ENCODE measurements around the gene SLC2A9. TPM values are rescaled to one million over a fixed set of nuclear protein-coding genes. Genes with fewer than 3 reads are reported as not detected.

Gene SLC2A9
- total RNA-seq, 1 donor from 2014 or later, result 0.72 TPM

- H3K4me3 Mint-ChIP-seq (ENCODE audit: unreplicated experiment), result no peak overlapping the region
- H3K27me3 Mint-ChIP-seq (ENCODE audit: low read depth), result no peaks in the 10 kb centered on the region
- H3K4me1 Mint-ChIP-seq (ENCODE audit: low read depth), result peaks cover 32% of the 10 kb centered on the region
- TF ChIP-seq, protein P1, sequence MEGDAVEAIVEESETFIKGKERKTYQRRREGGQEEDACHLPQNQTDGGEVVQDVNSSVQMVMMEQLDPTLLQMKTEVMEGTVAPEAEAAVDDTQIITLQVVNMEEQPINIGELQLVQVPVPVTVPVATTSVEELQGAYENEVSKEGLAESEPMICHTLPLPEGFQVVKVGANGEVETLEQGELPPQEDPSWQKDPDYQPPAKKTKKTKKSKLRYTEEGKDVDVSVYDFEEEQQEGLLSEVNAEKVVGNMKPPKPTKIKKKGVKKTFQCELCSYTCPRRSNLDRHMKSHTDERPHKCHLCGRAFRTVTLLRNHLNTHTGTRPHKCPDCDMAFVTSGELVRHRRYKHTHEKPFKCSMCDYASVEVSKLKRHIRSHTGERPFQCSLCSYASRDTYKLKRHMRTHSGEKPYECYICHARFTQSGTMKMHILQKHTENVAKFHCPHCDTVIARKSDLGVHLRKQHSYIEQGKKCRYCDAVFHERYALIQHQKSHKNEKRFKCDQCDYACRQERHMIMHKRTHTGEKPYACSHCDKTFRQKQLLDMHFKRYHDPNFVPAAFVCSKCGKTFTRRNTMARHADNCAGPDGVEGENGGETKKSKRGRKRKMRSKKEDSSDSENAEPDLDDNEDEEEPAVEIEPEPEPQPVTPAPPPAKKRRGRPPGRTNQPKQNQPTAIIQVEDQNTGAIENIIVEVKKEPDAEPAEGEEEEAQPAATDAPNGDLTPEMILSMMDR (IDR thresholded peaks at IDR 0.05), result no peak
- H3K27ac Mint-ChIP-seq (ENCODE audit: unreplicated experiment), result no peak overlapping the region
- H3K9me3 Mint-ChIP-seq (ENCODE audit: low read depth), result no peaks in the 10 kb centered on the region
- H3K36me3 Mint-ChIP-seq (ENCODE audit: low read depth), result no peaks in the 10 kb centered on the region
- no peak for DNase-seq (ENCODE audit: low spot score)
These were observed 12.8 kb upstream of the SLC2A9 start for GRCh38 chr4:10034136-10034535.

DNA sequence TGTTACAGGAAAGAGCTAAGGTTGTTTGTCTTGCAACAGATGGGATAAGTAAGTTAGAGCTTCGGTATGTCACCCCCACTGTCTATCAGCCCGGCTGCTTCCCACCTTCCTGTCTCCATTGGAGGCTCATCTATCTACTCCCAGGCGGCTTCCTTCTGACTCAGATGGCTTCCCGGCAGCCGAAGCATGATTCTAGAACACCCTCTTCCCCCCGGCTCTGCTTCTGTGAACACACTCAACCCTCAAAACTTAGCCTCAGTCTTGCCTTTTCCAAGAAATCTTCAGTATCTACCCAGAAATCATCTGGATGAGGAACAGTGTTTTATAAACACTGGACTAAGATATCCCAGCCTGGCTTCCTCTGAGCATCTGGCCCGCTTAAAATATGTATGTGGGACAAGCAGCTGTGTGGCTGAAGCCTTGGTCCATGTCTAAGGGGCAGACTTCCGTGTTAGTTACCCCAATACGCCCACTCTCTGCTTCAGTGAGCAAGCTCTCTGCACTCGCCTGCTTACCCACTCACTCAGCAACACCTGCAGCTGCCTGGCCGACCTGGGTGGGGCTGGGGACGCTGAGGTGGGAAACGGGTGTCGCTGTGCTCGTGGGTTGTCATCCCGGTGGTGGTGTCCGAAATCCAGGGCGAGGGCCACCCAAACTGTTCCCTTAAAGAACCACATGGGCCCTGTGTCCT, 12.0 kb upstream of the SLC2A9 start:
- TF ChIP-seq, protein P1 (IDR thresholded peaks at IDR 0.05), result no peak
- Mint-ChIP-seq H3K4me1 (ENCODE audit: low read depth) (peaks cover 32% of the 10 kb centered on the region), H3K36me3 (ENCODE audit: low read depth) (no peaks in the 10 kb centered on the region), H3K27ac (ENCODE audit: unreplicated experiment) (peak overlapping the region; percentile 13), H3K27me3 (ENCODE audit: low read depth) (no peaks in the 10 kb centered on the region), H3K4me3 (ENCODE audit: unreplicated experiment) (no peak overlapping the region), H3K9me3 (ENCODE audit: low read depth) (no peaks in the 10 kb centered on the region)
- DNase-seq (ENCODE audit: low spot score), result no peak

- Mint-ChIP-seq H3K4me1 (ENCODE audit: low read depth) (peaks cover 32% of the 10 kb centered on the region), H3K9me3 (ENCODE audit: low read depth) (no peaks in the 10 kb centered on the region), H3K27ac (ENCODE audit: unreplicated experiment) (no peak overlapping the region), H3K27me3 (ENCODE audit: low read depth) (no peaks in the 10 kb centered on the region), H3K36me3 (ENCODE audit: low read depth) (no peaks in the 10 kb centered on the region), H3K4me3 (ENCODE audit: unreplicated experiment) (no peak overlapping the region)
- TF ChIP-seq, protein P1 (IDR thresholded peaks at IDR 0.05), result no peak
- DNase-seq (ENCODE audit: low spot score), result no peak
These were observed 11.3 kb upstream of the SLC2A9 start for GRCh38 chr4:10032625-10033024.

DNA sequence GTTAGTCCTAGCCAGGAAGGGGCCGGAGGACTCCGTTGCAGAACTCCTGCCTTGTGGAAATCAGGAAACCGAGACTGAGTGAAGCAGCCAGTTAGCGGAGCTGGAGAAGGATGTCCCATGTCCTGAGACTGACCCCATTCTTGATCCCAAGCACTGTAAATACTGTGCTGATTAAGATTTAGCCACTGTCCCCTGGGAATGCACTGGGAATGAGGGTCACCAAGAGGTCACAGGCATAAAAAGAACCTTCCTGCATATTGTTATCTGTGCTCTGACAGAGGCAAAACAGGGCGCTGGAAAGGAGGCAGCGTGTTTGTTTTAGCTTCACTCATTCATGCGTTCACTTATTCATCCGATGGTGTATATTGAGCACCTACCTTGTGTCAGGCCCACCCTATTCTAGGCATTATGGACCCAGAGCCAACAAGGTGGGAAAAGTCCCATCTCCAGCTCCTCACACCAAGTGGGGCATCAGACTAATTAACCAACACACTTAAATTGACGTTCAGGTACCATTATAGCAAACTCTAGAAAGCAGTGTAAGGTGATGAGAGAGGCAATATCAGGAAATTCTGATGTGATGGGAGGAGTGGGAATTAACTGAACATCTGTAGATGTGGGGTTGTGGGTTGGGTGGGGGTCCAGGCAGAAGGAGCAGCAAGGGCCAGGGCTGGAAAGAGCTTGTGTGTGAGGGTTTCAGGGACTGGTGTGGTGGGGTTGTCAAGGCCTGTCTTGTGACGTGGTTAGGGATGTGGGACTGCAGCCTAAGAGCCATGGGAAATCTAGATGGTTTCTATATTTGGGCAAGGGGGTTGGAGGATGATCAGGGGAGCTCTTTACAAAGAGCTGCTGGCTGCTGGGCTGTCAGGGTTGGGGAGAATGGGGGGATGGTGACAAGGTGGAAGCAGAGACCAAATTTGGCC, 10.6 kb upstream of the SLC2A9 start:
- Mint-ChIP-seq H3K27ac (ENCODE audit: unreplicated experiment) (no peak overlapping the region), H3K36me3 (ENCODE audit: low read depth) (no peaks in the 10 kb centered on the region)

More for the DNA sequence above, 10.6 kb upstream of the SLC2A9 start:
- Mint-ChIP-seq H3K27me3 (ENCODE audit: low read depth) (peaks cover 2% of the 10 kb centered on the region), H3K4me1 (ENCODE audit: low read depth) (peaks cover 32% of the 10 kb centered on the region), H3K4me3 (ENCODE audit: unreplicated experiment) (no peak overlapping the region), H3K9me3 (ENCODE audit: low read depth) (no peaks in the 10 kb centered on the region)
- TF ChIP-seq, protein P1 (IDR thresholded peaks at IDR 0.05), result no peak
- DNase-seq (ENCODE audit: low spot score), result no peak
